SK-N-SH (cell line): ENCODE measurements around the gene IFT122. TPM values are rescaled to one million over a fixed set of nuclear protein-coding genes. Genes with fewer than 3 reads are reported as not detected.
A peak's percentile ranks its signal among the peaks of the same experiment; 100 is the strongest.

Experiments used
- CTCF ChIA-PET: fragments of 300-600, 350-600 bp; formaldehyde crosslinking; extraction: SDS; loops from one replicate; lab custom pipeline; 2021; lab: Yijun Ruan, JAX
- POLR2A ChIA-PET: fragments of 350-600 bp; sonication (Branson Sonifier 250); formaldehyde crosslinking; extraction: SDS; loops from one replicate; lab custom pipeline; 2020; ENCODE audit warnings: antibody characterized with exemption, inconsistent platforms; lab: Yijun Ruan, JAX
- DNase-seq: peaks from one replicate; pipeline ENCODE4 v3.0.0; 2012
- H2AFZ ChIP-seq: fragments of 200-600 bp; sonication (generic); 2 replicates; pipeline ENCODE4 v1.8.1; 2016; ENCODE audit warnings: antibody characterized with exemption, mild to moderate bottlenecking, low read depth
- H3F3A ChIP-seq: fragments of 200-600 bp; sonication (generic); replicated peaks from 2 replicates; pipeline ENCODE3; 2016; ENCODE audit warnings: antibody characterized with exemption, mild to moderate bottlenecking; ENCODE audit not compliant: insufficient read depth
- H3K27ac ChIP-seq, 2 experiments: fragments of 200-500 bp in 1 of 2; fragments of 200-600 bp in 1 of 2; sonication (Bioruptor generic) in 1 of 2; sonication (generic), shearing (Covaris generic) in 1 of 2; 2 replicates each; pipeline versions ENCODE4 v1.5.1 to v1.6.1; 2014 to 2016; ENCODE audit warnings: low read depth in 2 of 2, inconsistent platforms in 1 of 2, low read length in 1 of 2, mild to moderate bottlenecking in 1 of 2, mixed read lengths in 1 of 2
- H3K27me3 ChIP-seq: fragments of 200-600 bp; sonication (generic), shearing (Covaris generic); 2 replicates; pipeline ENCODE4 v1.6.1; 2016; ENCODE audit warnings: mixed run types; ENCODE audit not compliant: insufficient read depth
- H3K36me3 ChIP-seq, 2 experiments: fragments of 200-500 bp in 1 of 2; fragments of 200-600 bp in 1 of 2; sonication (Bioruptor generic) in 1 of 2; sonication (generic) in 1 of 2; replicated peaks in 1 of 2; 2 replicates each; pipeline versions ENCODE3 to v1.5.1; 2014 to 2016; ENCODE audit warnings: low read length in 1 of 2, mild to moderate bottlenecking in 1 of 2; ENCODE audit not compliant: insufficient read depth in 2 of 2, control insufficient read depth in 1 of 2
- H3K4me1 ChIP-seq, 2 experiments: fragments of 200-500 bp in 1 of 2; fragments of 200-600 bp in 1 of 2; sonication (Bioruptor generic) in 1 of 2; sonication (generic), shearing (Covaris generic) in 1 of 2; 2 replicates each; pipeline versions ENCODE4 v1.5.1 to v1.6.1; 2014 to 2016; ENCODE audit warnings: low read depth in 1 of 2, low read length in 1 of 2, mixed run types in 1 of 2; ENCODE audit not compliant: insufficient read depth in 2 of 2, control insufficient read depth in 1 of 2
- H3K4me2 ChIP-seq: fragments of 200-600 bp; sonication (generic), shearing (Covaris generic); 2 replicates; pipeline ENCODE4 v1.6.1; 2017; ENCODE audit warnings: mixed run types
- H3K4me3 ChIP-seq, 2 experiments: fragments of 200-500 bp in 1 of 2; fragments of 200-600 bp in 1 of 2; sonication (Bioruptor generic) in 1 of 2; sonication (generic), shearing (Covaris generic) in 1 of 2; 2 replicates each; pipeline versions ENCODE4 v1.5.1 to v1.8.1; 2014 to 2016; ENCODE audit warnings: low read depth in 2 of 2, inconsistent platforms in 1 of 2, low read length in 1 of 2, mild to moderate bottlenecking in 1 of 2, mixed read lengths in 1 of 2, moderate library complexity in 1 of 2
- H3K79me2 ChIP-seq: fragments of 200-600 bp; sonication (generic); 2 replicates; pipeline ENCODE4 v1.8.1; 2017; ENCODE audit warnings: mild to moderate bottlenecking; ENCODE audit not compliant: insufficient read depth
- H3K9ac ChIP-seq: fragments of 200-600 bp; sonication (generic); 2 replicates; pipeline ENCODE4 v1.6.1; 2017; ENCODE audit warnings: mixed run types
- H3K9me2 ChIP-seq: fragments of 200-600 bp; sonication (generic); 2 replicates; pipeline ENCODE4 v1.6.1; 2017; ENCODE audit warnings: mixed run types
- H3K9me3 ChIP-seq: fragments of 200-600 bp; sonication (generic); 2 replicates; pipeline ENCODE4 v1.6.1; 2017; ENCODE audit warnings: mixed run types, mild to moderate bottlenecking, moderate library complexity
- H4K20me1 ChIP-seq: fragments of 200-600 bp; sonication (generic); 2 replicates; pipeline ENCODE4 v1.6.1; 2017; ENCODE audit warnings: mild to moderate bottlenecking, mixed run types; ENCODE audit not compliant: insufficient read depth
- ELF1 ChIP-seq: IDR thresholded peaks from 2 replicates; pipeline ENCODE4 v1.4.0; 2012
- EP300 ChIP-seq, 2 experiments: IDR thresholded peaks; 2 replicates each; pipeline versions ENCODE4 v1.4.0 to v1.6.1; 2012; ENCODE audit warnings: borderline replicate concordance in 1 of 2, low read depth in 1 of 2, low read length in 1 of 2
- GABPA ChIP-seq: IDR thresholded peaks from 2 replicates; pipeline ENCODE4 v1.4.0; 2012; ENCODE audit warnings: low read depth, mild to moderate bottlenecking
- MXI1 ChIP-seq: IDR thresholded peaks from 2 replicates; pipeline ENCODE4 v1.6.1; 2012; ENCODE audit warnings: mild to moderate bottlenecking, low read depth, low read length, improper control_type of control experiment
- NRF1 ChIP-seq: IDR thresholded peaks from 2 replicates; pipeline ENCODE4 v1.6.1; 2012; ENCODE audit warnings: low read depth, mild to moderate bottlenecking, low read length
- RAD21 ChIP-seq: IDR thresholded peaks from 2 replicates; pipeline ENCODE4 v1.6.1; 2012; ENCODE audit warnings: mild to moderate bottlenecking, low read length
- SIN3A ChIP-seq: IDR thresholded peaks from 2 replicates; pipeline ENCODE4 v1.6.1; 2012; ENCODE audit warnings: low read depth, mild to moderate bottlenecking, low read length, moderate library complexity, borderline replicate concordance
- TEAD4 ChIP-seq: IDR thresholded peaks from 2 replicates; pipeline ENCODE4 v1.4.0; 2012; ENCODE audit warnings: mild to moderate bottlenecking, borderline replicate concordance; ENCODE audit not compliant: insufficient read depth
- WGBS: methylation state at CpG from one replicate; pipeline ENCODE4 v1.1.6; 2017; ENCODE audit warnings: low lambda C conversion rate; 5-methylcytosine and 5-hydroxymethylcytosine counted together
- polyA plus RNA-seq, 3 experiments: library from polyadenylated mRNA; depleted of rRNA; stranded (reverse); fragments of >200 nt; gene quantifications; 2 replicates each; pipeline ENCODE4 v1.2.3, GENCODE V29; 2012
- TF ChIP-seq, protein P1 (sequence below): IDR thresholded peaks from 2 replicates; pipeline ENCODE4 v1.4.0; 2012; ENCODE audit warnings: low read depth, borderline replicate concordance
- TF ChIP-seq, protein P2 (sequence below): IDR thresholded peaks from 2 replicates; pipeline ENCODE4; 2012

IFT122 gene
- polyA plus RNA-seq, 1 of the 3 experiments (the other 2 are of a cell fraction) = 20.1 TPM

DNA sequence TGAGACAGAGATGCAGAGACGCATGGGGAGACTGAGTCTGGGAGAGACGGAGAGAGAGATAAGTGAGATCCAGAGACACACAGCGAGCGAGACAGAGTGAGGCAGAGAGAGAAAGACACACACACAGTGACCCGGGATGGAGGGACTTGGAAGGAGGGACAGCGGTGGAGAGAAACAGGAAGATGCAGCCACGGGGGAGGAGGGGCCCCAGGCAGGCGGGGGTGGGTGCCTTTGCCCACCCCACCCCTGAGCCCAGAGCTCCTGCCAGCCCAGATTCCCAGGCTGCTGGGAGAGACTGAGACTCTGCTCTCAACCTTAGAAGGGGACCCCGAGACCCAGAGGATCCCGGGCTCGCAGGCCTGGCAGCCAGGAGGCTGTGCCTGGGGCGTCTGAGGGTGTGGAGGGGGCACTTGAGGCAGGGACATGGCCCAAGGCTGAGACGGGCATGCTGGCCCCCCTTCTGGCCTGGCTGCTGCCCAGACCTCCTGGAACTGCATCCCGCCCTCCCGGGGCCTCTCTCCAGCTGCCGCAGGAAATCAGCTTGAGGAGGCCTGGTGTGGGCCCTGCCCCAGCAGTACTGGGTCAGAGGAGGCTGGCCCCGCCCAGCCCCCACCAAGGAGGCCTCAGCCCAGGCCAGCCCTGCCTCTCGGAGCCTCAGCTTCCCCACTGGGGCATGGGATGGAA lies 121.0 kb downstream of the IFT122 start (continued):
- no peak for TF ChIP-seq MXI1
- peak; percentile 53 to 57; a peak in 2 of 4 replicates for TF ChIP-seq EP300 (IDR thresholded peaks at IDR 0.05; ENCODE audit: borderline replicate concordance in 1 of 2, low read depth in 1 of 2, low read length in 1 of 2)
- no peak for TF ChIP-seq ELF1
- no peak for TF ChIP-seq SIN3A
- 0 out of 2 replicates have a peak, but pooled peaks have one; percentile 35 for TF ChIP-seq TEAD4
- TF ChIP-seq, protein P1, sequence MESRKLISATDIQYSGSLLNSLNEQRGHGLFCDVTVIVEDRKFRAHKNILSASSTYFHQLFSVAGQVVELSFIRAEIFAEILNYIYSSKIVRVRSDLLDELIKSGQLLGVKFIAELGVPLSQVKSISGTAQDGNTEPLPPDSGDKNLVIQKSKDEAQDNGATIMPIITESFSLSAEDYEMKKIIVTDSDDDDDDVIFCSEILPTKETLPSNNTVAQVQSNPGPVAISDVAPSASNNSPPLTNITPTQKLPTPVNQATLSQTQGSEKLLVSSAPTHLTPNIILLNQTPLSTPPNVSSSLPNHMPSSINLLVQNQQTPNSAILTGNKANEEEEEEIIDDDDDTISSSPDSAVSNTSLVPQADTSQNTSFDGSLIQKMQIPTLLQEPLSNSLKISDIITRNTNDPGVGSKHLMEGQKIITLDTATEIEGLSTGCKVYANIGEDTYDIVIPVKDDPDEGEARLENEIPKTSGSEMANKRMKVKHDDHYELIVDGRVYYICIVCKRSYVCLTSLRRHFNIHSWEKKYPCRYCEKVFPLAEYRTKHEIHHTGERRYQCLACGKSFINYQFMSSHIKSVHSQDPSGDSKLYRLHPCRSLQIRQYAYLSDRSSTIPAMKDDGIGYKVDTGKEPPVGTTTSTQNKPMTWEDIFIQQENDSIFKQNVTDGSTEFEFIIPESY = no peak
- no peak for TF ChIP-seq NRF1
- TF ChIP-seq, protein P2, sequence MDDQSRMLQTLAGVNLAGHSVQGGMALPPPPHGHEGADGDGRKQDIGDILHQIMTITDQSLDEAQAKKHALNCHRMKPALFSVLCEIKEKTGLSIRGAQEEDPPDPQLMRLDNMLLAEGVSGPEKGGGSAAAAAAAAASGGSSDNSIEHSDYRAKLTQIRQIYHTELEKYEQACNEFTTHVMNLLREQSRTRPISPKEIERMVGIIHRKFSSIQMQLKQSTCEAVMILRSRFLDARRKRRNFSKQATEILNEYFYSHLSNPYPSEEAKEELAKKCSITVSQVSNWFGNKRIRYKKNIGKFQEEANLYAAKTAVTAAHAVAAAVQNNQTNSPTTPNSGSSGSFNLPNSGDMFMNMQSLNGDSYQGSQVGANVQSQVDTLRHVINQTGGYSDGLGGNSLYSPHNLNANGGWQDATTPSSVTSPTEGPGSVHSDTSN = peak; percentile 32; the same call in 1 of the 2 replicates

DNA sequence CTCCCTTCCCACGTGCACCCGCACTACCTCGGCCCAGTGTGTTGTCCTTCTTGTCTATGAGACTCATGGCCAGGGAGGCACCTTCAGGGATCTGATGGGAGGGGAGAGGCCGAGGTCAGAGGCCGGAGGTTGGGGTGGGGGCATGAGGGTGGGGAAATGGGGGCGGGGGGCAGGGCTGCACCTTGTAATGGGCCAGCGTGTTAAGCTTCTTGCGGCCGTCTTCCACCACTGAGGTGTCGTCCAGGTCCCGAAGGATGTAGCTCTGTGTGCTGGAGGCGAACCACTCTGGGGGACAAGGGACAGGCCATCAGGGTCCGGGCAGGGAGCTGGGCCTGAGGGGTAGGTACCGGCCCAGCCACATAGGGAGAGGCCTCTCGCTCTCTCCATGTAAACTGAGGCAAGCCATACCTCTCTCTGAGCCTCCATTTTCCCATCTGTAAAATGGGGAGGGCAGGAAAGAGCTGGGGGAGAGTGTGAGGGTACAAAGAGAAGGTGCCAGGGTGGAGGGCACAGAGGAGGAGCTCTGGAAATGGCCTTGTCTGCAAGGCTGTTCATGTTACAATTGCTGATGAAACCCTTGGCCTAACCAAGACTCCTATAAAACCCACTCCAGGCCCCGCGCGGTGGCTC lies 121.7 kb downstream of the IFT122 start:
- no peaks in the 10 kb centered on the region for H3K9me2 ChIP-seq
- no peaks in the 10 kb centered on the region for H3K36me3 ChIP-seq
- H3K9me3 ChIP-seq = no peaks in the 10 kb centered on the region
- peak overlapping the region; percentile 79; the same call in 1 of the 2 replicates for H2AFZ ChIP-seq
- no peaks in the 10 kb centered on the region for H3K27me3 ChIP-seq
- WGBS = 97% methylated on average over 13 of the region's 18 CpGs
- POLR2A ChIA-PET = interaction anchor here (0.6 kb wide), 1 partner anchor 25 kb away, joined by 3 read pairs; no protein-coding TSS in a partner anchor
- H3K9ac ChIP-seq = peak overlapping the region; percentile 60
- no peaks in the 10 kb centered on the region for H4K20me1 ChIP-seq
- peak overlapping the region; percentile 69 to 85 for H3K27ac ChIP-seq
- no peaks in the 10 kb centered on the region for H3K79me2 ChIP-seq
- CTCF ChIA-PET = interaction anchor here (1.0 to 5.4 kb wide), 3 partner anchors 35 to 71 kb away, joined by 3 to 18 read pairs (median 4); no protein-coding TSS in a partner anchor
- H3F3A ChIP-seq = peaks cover 8% of the 10 kb centered on the region
- peaks cover 36 to 72% of the 10 kb centered on the region in 2 experiments for H3K4me1 ChIP-seq
- no peak for DNase-seq
- H3K4me2 ChIP-seq = peak overlapping the region; percentile 78; the same call in 1 of the 2 replicates
- H3K4me3 ChIP-seq = no peak overlapping the region
- TF ChIP-seq RAD21 = no peak
- TF ChIP-seq MXI1 = no peak
- TF ChIP-seq GABPA = no peak
